Liver (tissue), 9 donors: Measurements from ENCODE around the gene PDE9A. TPM values are rescaled to one million over a fixed set of nuclear protein-coding genes. Genes with fewer than 3 reads are reported as not detected.

Source experiments
- DNase-seq: peaks from one replicate; pipeline ENCODE4 v3.0.0-alpha.2; 2017; ENCODE audit warnings: low spot score
- H3K27ac ChIP-seq, 2 donors: one replicate each; pipeline ENCODE4 v1.7.0; 2013; ENCODE audit warnings: inconsistent platforms in 2 of 2, low read length in 2 of 2, control low read depth in 1 of 2, low read depth in 1 of 2, mild to moderate bottlenecking in 1 of 2
- H3K27me3 ChIP-seq, 4 donors: one replicate each; pipeline versions ENCODE4 v1.6.1 to v1.7.0; 2013; ENCODE audit warnings: low read length in 3 of 4, inconsistent platforms in 1 of 4, mild to moderate bottlenecking in 1 of 4, moderate library complexity in 1 of 4; ENCODE audit not compliant: control insufficient read depth in 4 of 4, insufficient read depth in 4 of 4
- H3K36me3 ChIP-seq, 4 donors: one replicate each; pipeline versions ENCODE4 v1.6.1 to v1.7.0; 2013; ENCODE audit warnings: low read length in 3 of 4, mild to moderate bottlenecking in 3 of 4, low read depth in 1 of 4, moderate library complexity in 1 of 4; ENCODE audit not compliant: control insufficient read depth in 4 of 4, insufficient read depth in 3 of 4
- H3K4me1 ChIP-seq, 4 donors: one replicate each; pipeline versions ENCODE4 v1.6.1 to v1.7.0; 2013; ENCODE audit warnings: low read length in 3 of 4, mild to moderate bottlenecking in 3 of 4, moderate library complexity in 1 of 4; ENCODE audit not compliant: control insufficient read depth in 4 of 4, insufficient read depth in 4 of 4
- H3K4me3 ChIP-seq, 3 donors: one replicate each; pipeline versions ENCODE4 v1.6.1 to v1.7.0; 2013; ENCODE audit warnings: low read length in 3 of 3, control low read depth in 1 of 3, low read depth in 1 of 3, mild to moderate bottlenecking in 1 of 3
- H3K9ac ChIP-seq, 2 donors: one replicate each; pipeline ENCODE4 v1.7.0; 2013; ENCODE audit warnings: low read length in 2 of 2, mild to moderate bottlenecking in 2 of 2, moderate library complexity in 2 of 2, control low read depth in 1 of 2, low read depth in 1 of 2
- H3K9me3 ChIP-seq, 4 donors: one replicate each; pipeline versions ENCODE4 v1.6.1 to v1.7.0; 2013; ENCODE audit warnings: low read length in 3 of 4; ENCODE audit not compliant: control insufficient read depth in 4 of 4
- CTCF ChIP-seq: fragments of 150-350 bp; IDR thresholded peaks from 2 replicates; pipeline ENCODE4 v1.5.1; 2017; ENCODE audit warnings: improper control_type of control experiment, low read depth, low read length; ENCODE audit not compliant: missing input control
- EGR1 ChIP-seq, 2 donors: IDR thresholded peaks; 2 replicates each; pipeline ENCODE4 v1.6.1; 2016 to 2018; ENCODE audit warnings: antibody characterized with exemption in 2 of 2, low read depth in 2 of 2
- FOXA1 ChIP-seq: IDR thresholded peaks from 2 replicates; pipeline ENCODE4 v1.6.1; 2016; ENCODE audit warnings: antibody characterized with exemption
- FOXA2 ChIP-seq: IDR thresholded peaks from 2 replicates; pipeline ENCODE4 v1.6.1; 2016; ENCODE audit warnings: antibody characterized with exemption
- HNF4A ChIP-seq, 2 donors: conservative IDR thresholded peaks; 2 replicates each; pipeline ENCODE4 v1.6.1; 2016; ENCODE audit warnings: antibody characterized with exemption in 2 of 2, mild to moderate bottlenecking in 2 of 2
- HNF4G ChIP-seq: IDR thresholded peaks from 2 replicates; pipeline ENCODE4 v1.6.1; 2016; ENCODE audit warnings: antibody characterized with exemption
- JUND ChIP-seq, 2 donors: IDR thresholded peaks; 2 replicates each; pipeline ENCODE4 v1.6.1; 2016; ENCODE audit warnings: antibody characterized with exemption in 2 of 2
- RAD21 ChIP-seq, 2 donors: IDR thresholded peaks; 2 replicates each; pipeline ENCODE4 v1.6.1; 2016; ENCODE audit warnings: antibody characterized with exemption in 2 of 2, mild to moderate bottlenecking in 2 of 2
- REST ChIP-seq: IDR thresholded peaks from 2 replicates; pipeline ENCODE4 v1.6.1; 2016; ENCODE audit warnings: antibody characterized with exemption, mild to moderate bottlenecking
- RXRA ChIP-seq, 2 donors: IDR thresholded peaks; 2 replicates each; pipeline ENCODE4 v1.6.1; 2017 to 2018; ENCODE audit warnings: antibody characterized with exemption in 2 of 2, mild to moderate bottlenecking in 1 of 2
- SP1 ChIP-seq: IDR thresholded peaks from 2 replicates; pipeline ENCODE4 v1.6.1; 2018; ENCODE audit warnings: antibody characterized with exemption, mild to moderate bottlenecking
- TAF1 ChIP-seq: conservative IDR thresholded peaks from 2 replicates; pipeline ENCODE4 v1.6.1; 2016; ENCODE audit warnings: antibody characterized with exemption, mild to moderate bottlenecking
- YY1 ChIP-seq: IDR thresholded peaks from 2 replicates; pipeline ENCODE4 v1.6.1; 2016; ENCODE audit warnings: antibody characterized with exemption, mild to moderate bottlenecking
- ZBTB33 ChIP-seq: IDR thresholded peaks from 2 replicates; pipeline ENCODE4 v1.6.1; 2016; ENCODE audit warnings: antibody characterized with exemption
- WGBS: extraction: QIAGEN DNeasy Blood & Tissue Kit; methylation state at CpG from one replicate; pipeline ENCODE4 v1.1.7; 2013; 5-methylcytosine and 5-hydroxymethylcytosine counted together
- polyA plus RNA-seq, 2 donors: library from polyadenylated mRNA; stranded (reverse) in 1 of 2; unstranded in 1 of 2; fragments of 200-250 nt in 1 of 2; fragments of >200 nt in 1 of 2; fragmentation: Nextera tagmentation in 1 of 2; extraction: Ambion mirVana in 1 of 2; gene quantifications; one replicate each; pipeline versions ENCODE4 v1.2.1 to v1.2.3, GENCODE V29; 2013 to 2015
- total RNA-seq, 2 donors: library from RNA; depleted of rRNA; stranded (reverse); fragments of >200 nt; gene quantifications; one replicate each; pipeline ENCODE4 v1.2.3, GENCODE V29; 2014
- TF ChIP-seq, protein P1 (sequence below): IDR thresholded peaks from 2 replicates; pipeline ENCODE4 v1.6.1; 2016; ENCODE audit warnings: antibody characterized with exemption
- TF ChIP-seq, protein P2 (sequence below): IDR thresholded peaks from 2 replicates; pipeline ENCODE4 v1.6.1; 2016; ENCODE audit warnings: antibody characterized with exemption
- donor health status: healthy.
- donor health status: healthy.
- donor health status: healthy.
- donor health status: healthy.
- donor health status: healthy.

The PDE9A gene
- total and polyA plus RNA-seq, 4 donors = 1.5 to 4.2 (median 2.7) TPM

- Histone ChIP-seq H3K9ac (no peak overlapping the region), H3K4me3 (no peak overlapping the region), H3K36me3 (no peaks in the 10 kb centered on the region), H3K27me3 (no peaks in the 10 kb centered on the region), H3K9me3 (no peaks in the 10 kb centered on the region), H3K27ac (peak overlapping the region; percentile 46), H3K4me1 (peaks cover 0 to 3% (median 0%) of the 10 kb centered on the region in 4 donors)
- no peak for DNase-seq
- TF ChIP-seq, protein P1, sequence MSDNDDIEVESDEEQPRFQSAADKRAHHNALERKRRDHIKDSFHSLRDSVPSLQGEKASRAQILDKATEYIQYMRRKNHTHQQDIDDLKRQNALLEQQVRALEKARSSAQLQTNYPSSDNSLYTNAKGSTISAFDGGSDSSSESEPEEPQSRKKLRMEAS = no peak
- 89% methylated on average over 10 of the region's 10 CpGs for WGBS
Measured at GRCh38 chr21:42747276-42747701, 93.9 kb downstream of the PDE9A start.

DNA sequence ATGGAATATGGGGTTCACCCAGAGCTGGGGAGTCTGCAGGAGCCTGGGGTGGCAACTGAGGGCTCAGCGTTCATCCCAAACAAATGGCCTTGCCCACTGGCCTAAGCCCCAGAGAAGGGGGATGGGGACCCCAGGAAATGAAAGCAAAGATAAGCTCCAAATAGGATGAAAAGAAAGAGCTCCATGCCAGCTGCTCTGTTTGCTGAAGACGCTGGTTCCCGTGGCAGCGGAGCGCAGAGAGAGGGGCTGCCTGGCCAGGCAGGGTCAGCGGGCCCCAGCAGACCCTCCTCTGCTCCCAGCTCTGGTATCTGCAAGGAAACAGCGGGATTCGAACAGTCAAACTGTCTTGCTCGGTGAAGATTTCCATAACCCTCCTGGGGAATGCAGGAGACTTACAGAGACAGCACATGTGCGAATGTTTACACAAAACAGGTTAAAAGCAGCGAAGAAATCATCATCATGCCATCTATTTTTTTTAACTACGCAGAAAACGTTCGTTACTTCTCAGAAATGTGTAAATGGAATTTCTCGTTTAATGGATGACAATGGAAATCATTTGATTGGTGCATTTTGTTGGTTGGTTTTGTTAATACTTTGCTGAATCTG, 94.4 kb downstream of the PDE9A start:
- no peak for DNase-seq
- Histone ChIP-seq H3K4me3 (no peak overlapping the region), H3K36me3 (no peaks in the 10 kb centered on the region), H3K27ac (peak overlapping the region in 1 of 2 donors; percentile 46), H3K27me3 (no peaks in the 10 kb centered on the region), H3K4me1 (peaks cover 0 to 3% (median 0%) of the 10 kb centered on the region in 4 donors), H3K9me3 (no peaks in the 10 kb centered on the region), H3K9ac (no peak overlapping the region)
- WGBS = 91% methylated on average over 15 of the region's 15 CpGs
- TF ChIP-seq YY1 (no peak), ZBTB33 (no peak), FOXA2 (no peak), RXRA (IDR thresholded peaks at IDR 0.05) (no peak), CTCF (no peak), SP1 (no peak), TAF1 (no peak)
- TF ChIP-seq, protein P2, sequence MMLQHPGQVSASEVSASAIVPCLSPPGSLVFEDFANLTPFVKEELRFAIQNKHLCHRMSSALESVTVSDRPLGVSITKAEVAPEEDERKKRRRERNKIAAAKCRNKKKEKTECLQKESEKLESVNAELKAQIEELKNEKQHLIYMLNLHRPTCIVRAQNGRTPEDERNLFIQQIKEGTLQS = no peak

DNA sequence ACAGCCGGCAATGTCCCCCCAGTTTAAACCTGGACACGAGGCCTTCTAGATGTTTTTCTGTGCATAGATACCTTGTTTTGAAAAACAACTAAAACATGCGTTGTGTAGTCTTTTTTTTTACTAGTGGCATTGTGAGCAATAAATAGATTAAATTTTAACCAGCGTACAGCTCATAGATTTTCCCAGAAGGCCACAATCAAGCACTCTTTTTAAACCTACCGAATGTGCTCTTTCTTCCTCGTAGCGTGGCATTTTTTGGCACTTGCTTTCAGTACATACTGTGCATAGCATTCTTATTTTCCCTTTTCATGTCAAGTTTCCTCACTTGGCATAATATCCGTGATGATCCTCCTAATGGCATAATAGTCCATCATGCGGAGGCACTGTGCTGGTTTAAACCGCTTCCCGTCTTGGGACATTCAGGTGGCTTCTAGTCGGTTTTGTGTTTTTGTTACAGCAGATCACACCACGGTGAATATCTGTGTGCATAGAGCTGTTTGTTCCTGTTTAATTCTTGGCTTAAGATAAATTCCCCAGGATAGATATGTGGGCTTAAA, 95.3 kb downstream of the PDE9A start:
- no peak overlapping the region for H3K4me3 ChIP-seq
- H3K9me3 ChIP-seq = no peaks in the 10 kb centered on the region
- peaks cover 0 to 3% (median 0%) of the 10 kb centered on the region in 4 donors for H3K4me1 ChIP-seq
- H3K36me3 ChIP-seq = no peaks in the 10 kb centered on the region
- WGBS = 76% methylated on average over 13 of the region's 13 CpGs
- DNase-seq = no peak
- H3K9ac ChIP-seq = no peak overlapping the region
- H3K27ac ChIP-seq = no peak overlapping the region
- H3K27me3 ChIP-seq = no peaks in the 10 kb centered on the region
- TF ChIP-seq, protein P1 = no peak
- TF ChIP-seq SP1 (no peak), JUND (IDR thresholded peaks at IDR 0.05) (no peak), ZBTB33 (no peak), REST (no peak), FOXA1 (no peak), HNF4G (no peak), RAD21 (IDR thresholded peaks at IDR 0.05) (no peak), RXRA (IDR thresholded peaks at IDR 0.05) (no peak), FOXA2 (no peak), EGR1 (IDR thresholded peaks at IDR 0.05; ENCODE audit: low read depth in 2 of 2) (no peak), HNF4A (conservative IDR thresholded peaks at IDR 0.05) (no peak)
